ENCODE data around the gene ANO2. TPM values are rescaled to one million over a fixed set of nuclear protein-coding genes. Genes with fewer than 3 reads are reported as not detected.

Gene ANO2
- total RNA-seq, 1 experiment from 2014 or later = 0.68 TPM

DNA sequence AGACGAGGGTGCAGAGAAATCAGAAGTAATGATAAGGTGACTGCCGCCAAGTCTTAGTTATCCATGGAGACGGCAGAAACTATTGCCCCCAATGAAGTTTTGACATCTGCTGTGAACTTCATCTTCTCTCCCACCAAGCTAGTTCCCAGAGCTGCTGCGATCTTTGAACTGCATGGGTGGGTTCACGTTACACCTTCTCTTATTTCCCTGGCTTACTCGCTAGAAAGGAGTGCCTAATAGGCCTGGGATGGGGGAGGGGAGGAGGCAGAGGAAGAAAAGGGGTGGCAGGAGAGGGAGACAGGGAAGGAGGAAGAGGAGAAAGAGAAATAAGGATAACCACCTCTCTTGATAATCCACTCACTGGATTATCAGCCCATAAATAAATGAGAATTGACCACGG lies 356.0 kb downstream of the ANO2 start:
- H3K36me3 ChIP-seq (ENCODE audit: control insufficient read depth, insufficient read depth, low read length) = no peaks in the 10 kb centered on the region
- H3K4me3 Mint-ChIP-seq (ENCODE audit: unreplicated experiment) = no peak overlapping the region
- intact Hi-C loops (cut with micrococcal nuclease; ENCODE audit: unreplicated experiment) = no loop called here
- H3K27ac Mint-ChIP-seq (ENCODE audit: unreplicated experiment) = no peak overlapping the region
- H3K27me3 Mint-ChIP-seq (ENCODE audit: insufficient read depth, unreplicated experiment) = no peaks in the 10 kb centered on the region
- no peaks in the 10 kb centered on the region for H3K27me3 ChIP-seq (replicated peaks; ENCODE audit: control insufficient read depth, insufficient read depth, low read length)
- no peak overlapping the region for H3K4me3 ChIP-seq (ENCODE audit: low read depth, low read length)
- DNase-seq = no peak
- no TSS peak for BruUV-seq (replicated peaks)
- TF ChIP-seq, protein P1, sequence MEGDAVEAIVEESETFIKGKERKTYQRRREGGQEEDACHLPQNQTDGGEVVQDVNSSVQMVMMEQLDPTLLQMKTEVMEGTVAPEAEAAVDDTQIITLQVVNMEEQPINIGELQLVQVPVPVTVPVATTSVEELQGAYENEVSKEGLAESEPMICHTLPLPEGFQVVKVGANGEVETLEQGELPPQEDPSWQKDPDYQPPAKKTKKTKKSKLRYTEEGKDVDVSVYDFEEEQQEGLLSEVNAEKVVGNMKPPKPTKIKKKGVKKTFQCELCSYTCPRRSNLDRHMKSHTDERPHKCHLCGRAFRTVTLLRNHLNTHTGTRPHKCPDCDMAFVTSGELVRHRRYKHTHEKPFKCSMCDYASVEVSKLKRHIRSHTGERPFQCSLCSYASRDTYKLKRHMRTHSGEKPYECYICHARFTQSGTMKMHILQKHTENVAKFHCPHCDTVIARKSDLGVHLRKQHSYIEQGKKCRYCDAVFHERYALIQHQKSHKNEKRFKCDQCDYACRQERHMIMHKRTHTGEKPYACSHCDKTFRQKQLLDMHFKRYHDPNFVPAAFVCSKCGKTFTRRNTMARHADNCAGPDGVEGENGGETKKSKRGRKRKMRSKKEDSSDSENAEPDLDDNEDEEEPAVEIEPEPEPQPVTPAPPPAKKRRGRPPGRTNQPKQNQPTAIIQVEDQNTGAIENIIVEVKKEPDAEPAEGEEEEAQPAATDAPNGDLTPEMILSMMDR (IDR thresholded peaks at IDR 0.05; ENCODE audit: insufficient read depth in 1 of 2, low read depth in 1 of 2, low read length in 1 of 2, severe bottlenecking in 1 of 2, unreplicated experiment in 1 of 2) = no peak
- no peaks in the 10 kb centered on the region for H3K9me3 ChIP-seq
- CTCF ChIA-PET = no interaction called here
- H3K4me1 ChIP-seq = peaks cover 16% of the 10 kb centered on the region; the same call in 1 of the 2 replicates
- POLR2A ChIA-PET = no interaction called here
- peaks cover 24% of the 10 kb centered on the region for H3K9me3 Mint-ChIP-seq (ENCODE audit: unreplicated experiment)
- H3K4me1 Mint-ChIP-seq (ENCODE audit: low read depth, unreplicated experiment) = peaks cover 24% of the 10 kb centered on the region
- no peaks in the 10 kb centered on the region for H3K36me3 Mint-ChIP-seq (ENCODE audit: insufficient read depth, unreplicated experiment)

DNA sequence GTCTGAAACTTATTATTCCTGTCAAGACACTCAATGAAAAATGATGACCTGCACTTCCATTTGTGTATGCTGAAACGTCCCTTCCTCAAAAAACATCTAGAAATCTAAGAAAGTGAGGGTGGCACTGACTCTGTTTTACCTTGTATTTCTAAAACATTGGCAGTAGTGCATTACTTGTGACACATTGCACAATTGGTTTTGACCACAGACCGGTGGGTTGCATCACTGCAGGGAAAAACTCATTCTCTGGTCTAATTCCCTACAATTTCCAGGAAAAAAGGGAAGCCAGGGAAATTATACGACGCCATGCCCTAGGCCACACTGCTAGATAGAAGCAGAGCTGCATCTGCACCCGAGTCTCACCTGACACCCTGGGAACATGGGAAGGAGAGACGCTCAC lies 356.5 kb downstream of the ANO2 start:
- BruUV-seq (replicated peaks) = no TSS peak
- Histone ChIP-seq H3K4me3 (ENCODE audit: low read depth, low read length) (no peak overlapping the region), H3K4me1 (peaks cover 16% of the 10 kb centered on the region; the same call in 1 of the 2 replicates), H3K36me3 (ENCODE audit: control insufficient read depth, insufficient read depth, low read length) (no peaks in the 10 kb centered on the region), H3K9me3 (no peaks in the 10 kb centered on the region), H3K27me3 (replicated peaks; ENCODE audit: control insufficient read depth, insufficient read depth, low read length) (no peaks in the 10 kb centered on the region)
- TF ChIP-seq, protein P1 (IDR thresholded peaks at IDR 0.05; ENCODE audit: insufficient read depth in 1 of 2, low read depth in 1 of 2, low read length in 1 of 2, severe bottlenecking in 1 of 2, unreplicated experiment in 1 of 2) = no peak
- no peaks in the 10 kb centered on the region for H3K36me3 Mint-ChIP-seq (ENCODE audit: insufficient read depth, unreplicated experiment)
- POLR2A ChIA-PET = no interaction called here
- DNase-seq = no peak
- no peak overlapping the region for H3K4me3 Mint-ChIP-seq (ENCODE audit: unreplicated experiment)
- no peaks in the 10 kb centered on the region for H3K27me3 Mint-ChIP-seq (ENCODE audit: insufficient read depth, unreplicated experiment)
- peaks cover 24% of the 10 kb centered on the region for H3K9me3 Mint-ChIP-seq (ENCODE audit: unreplicated experiment)
- CTCF ChIA-PET = no interaction called here
- H3K27ac Mint-ChIP-seq (ENCODE audit: unreplicated experiment) = peak overlapping the region; percentile 23
- H3K4me1 Mint-ChIP-seq (ENCODE audit: low read depth, unreplicated experiment) = peaks cover 22% of the 10 kb centered on the region
- intact Hi-C loops (cut with micrococcal nuclease; ENCODE audit: unreplicated experiment) = no loop called here

DNA sequence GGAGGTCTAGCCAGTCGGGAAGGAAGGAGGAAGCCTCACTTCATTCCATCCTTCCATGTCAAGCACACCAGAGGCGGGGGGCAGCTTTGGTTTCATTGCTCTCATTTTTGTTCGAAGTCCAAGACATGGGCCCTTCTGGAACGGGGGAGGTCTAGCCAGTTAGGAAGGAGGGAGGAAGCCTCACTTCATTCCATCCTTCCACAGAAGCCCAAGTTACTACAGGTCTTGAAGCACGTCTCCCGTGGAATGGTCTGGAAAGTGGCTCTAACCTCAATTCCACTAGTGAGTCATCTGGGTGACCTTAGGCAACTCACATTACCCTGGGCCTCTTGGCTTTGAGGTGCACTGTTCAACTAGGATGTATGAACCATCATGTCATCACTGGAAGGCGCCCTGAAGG lies 356.9 kb downstream of the ANO2 start:
- no peaks in the 10 kb centered on the region for H3K9me3 ChIP-seq
- H3K9me3 Mint-ChIP-seq (ENCODE audit: unreplicated experiment) = peaks cover 24% of the 10 kb centered on the region
- CTCF ChIA-PET = no interaction called here
- H3K27me3 Mint-ChIP-seq (ENCODE audit: insufficient read depth, unreplicated experiment) = no peaks in the 10 kb centered on the region
- H3K27ac Mint-ChIP-seq (ENCODE audit: unreplicated experiment) = peak overlapping the region; percentile 23
- no TSS peak for BruUV-seq (replicated peaks)
- TF ChIP-seq, protein P1 (IDR thresholded peaks at IDR 0.05; ENCODE audit: insufficient read depth in 1 of 2, low read depth in 1 of 2, low read length in 1 of 2, severe bottlenecking in 1 of 2, unreplicated experiment in 1 of 2) = no peak
- POLR2A ChIA-PET = no interaction called here
- no peaks in the 10 kb centered on the region for H3K36me3 ChIP-seq (ENCODE audit: control insufficient read depth, insufficient read depth, low read length)
- DNase-seq = no peak
- no peaks in the 10 kb centered on the region for H3K36me3 Mint-ChIP-seq (ENCODE audit: insufficient read depth, unreplicated experiment)
- H3K4me3 ChIP-seq (ENCODE audit: low read depth, low read length) = no peak overlapping the region
- no peak overlapping the region for H3K4me3 Mint-ChIP-seq (ENCODE audit: unreplicated experiment)
- intact Hi-C loops (cut with micrococcal nuclease; ENCODE audit: unreplicated experiment) = no loop called here
- peaks cover 22% of the 10 kb centered on the region for H3K4me1 Mint-ChIP-seq (ENCODE audit: low read depth, unreplicated experiment)
- H3K4me1 ChIP-seq = peaks cover 16% of the 10 kb centered on the region; the same call in 1 of the 2 replicates
- H3K27me3 ChIP-seq (replicated peaks; ENCODE audit: control insufficient read depth, insufficient read depth, low read length) = no peaks in the 10 kb centered on the region
